ENCODE measurements around the gene CRYGN. TPM values are rescaled to one million over a fixed set of nuclear protein-coding genes. Genes with fewer than 3 reads are reported as not detected.

The CRYGN gene
- polyA plus RNA-seq, 1 donor (not counting 4 experiments of a cell fraction or from before 2014, with no cell fraction given): not detected

DNA sequence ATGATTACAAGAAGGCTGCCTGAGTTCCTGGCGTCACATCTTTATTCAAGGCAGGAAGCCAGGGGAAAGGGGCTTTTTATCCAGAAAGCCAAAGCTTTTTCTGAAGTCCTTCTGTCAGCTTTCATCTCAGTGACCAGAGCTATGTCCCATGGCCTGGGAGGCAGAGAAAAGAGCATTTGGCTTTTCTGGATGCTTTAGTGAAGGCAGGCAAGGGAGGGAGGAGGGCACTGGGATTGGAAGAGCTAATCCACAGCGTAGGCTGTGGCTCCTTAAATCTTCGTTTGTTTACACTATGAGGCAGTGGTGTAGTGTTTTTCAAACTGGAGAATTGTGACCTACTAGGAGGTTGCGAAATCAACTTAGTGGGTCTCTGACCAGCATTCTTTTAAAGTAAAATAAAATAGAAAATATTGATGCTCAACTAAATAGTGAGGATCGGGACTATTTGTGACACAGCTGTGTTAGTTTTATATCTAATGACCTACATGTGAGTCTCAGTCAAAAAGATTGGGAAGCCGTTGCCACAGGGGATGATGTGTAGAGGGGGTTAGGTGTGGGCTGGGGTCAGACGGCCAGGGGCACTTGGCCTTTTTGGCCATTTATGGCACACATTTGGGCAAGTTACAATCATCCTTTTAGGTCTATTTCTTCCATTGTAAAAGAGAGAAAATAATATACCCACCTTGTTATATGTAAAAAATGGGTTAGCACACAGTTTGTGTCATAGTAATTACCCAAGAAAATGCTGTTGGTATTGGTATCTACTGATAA is 14.1 kb downstream of the CRYGN start:
- no peak for TF ChIP-seq EZH2 (IDR thresholded peaks at IDR 0.05; ENCODE audit: low read length)
- TF ChIP-seq, protein P1, sequence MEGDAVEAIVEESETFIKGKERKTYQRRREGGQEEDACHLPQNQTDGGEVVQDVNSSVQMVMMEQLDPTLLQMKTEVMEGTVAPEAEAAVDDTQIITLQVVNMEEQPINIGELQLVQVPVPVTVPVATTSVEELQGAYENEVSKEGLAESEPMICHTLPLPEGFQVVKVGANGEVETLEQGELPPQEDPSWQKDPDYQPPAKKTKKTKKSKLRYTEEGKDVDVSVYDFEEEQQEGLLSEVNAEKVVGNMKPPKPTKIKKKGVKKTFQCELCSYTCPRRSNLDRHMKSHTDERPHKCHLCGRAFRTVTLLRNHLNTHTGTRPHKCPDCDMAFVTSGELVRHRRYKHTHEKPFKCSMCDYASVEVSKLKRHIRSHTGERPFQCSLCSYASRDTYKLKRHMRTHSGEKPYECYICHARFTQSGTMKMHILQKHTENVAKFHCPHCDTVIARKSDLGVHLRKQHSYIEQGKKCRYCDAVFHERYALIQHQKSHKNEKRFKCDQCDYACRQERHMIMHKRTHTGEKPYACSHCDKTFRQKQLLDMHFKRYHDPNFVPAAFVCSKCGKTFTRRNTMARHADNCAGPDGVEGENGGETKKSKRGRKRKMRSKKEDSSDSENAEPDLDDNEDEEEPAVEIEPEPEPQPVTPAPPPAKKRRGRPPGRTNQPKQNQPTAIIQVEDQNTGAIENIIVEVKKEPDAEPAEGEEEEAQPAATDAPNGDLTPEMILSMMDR (optimal IDR thresholded peaks at IDR 0.05 in 1 of 3, IDR thresholded peaks at IDR 0.05 in 1 of 3, conservative IDR thresholded peaks at IDR 0.05 in 1 of 3; ENCODE audit: extremely low read depth in 1 of 3, insufficient read depth in 2 of 3, low read length in 3 of 3): no peak
- Histone ChIP-seq H3K9ac (ENCODE audit: control insufficient read depth, extremely low read depth, insufficient read depth, low read length) (no peak overlapping the region), H4K20me1 (ENCODE audit: control insufficient read depth, extremely low read depth, insufficient read depth, low read length) (no peaks in the 10 kb centered on the region), H3K9me3 (ENCODE audit: control insufficient read depth, low read depth, low read length) (peaks cover 9% of the 10 kb centered on the region), H3K36me3 (ENCODE audit: control insufficient read depth in 2 of 2, extremely low read depth in 1 of 2, insufficient read depth in 2 of 2, low read length in 2 of 2) (no peaks in the 10 kb centered on the region), H3K79me2 (ENCODE audit: control insufficient read depth, insufficient read depth, low read length) (no peaks in the 10 kb centered on the region), H3K27me3 (ENCODE audit: control insufficient read depth, extremely low read depth, insufficient read depth, low read length) (peaks cover 5% of the 10 kb centered on the region), H3K4me3 (ENCODE audit: control insufficient read depth in 2 of 3, extremely low read depth in 1 of 3, insufficient read depth in 2 of 3, low read depth in 1 of 3, low read length in 3 of 3) (no peak overlapping the region), H3K9me1 (ENCODE audit: control insufficient read depth, extremely low read depth, insufficient read depth, low read length) (no peaks in the 10 kb centered on the region), H2AFZ (ENCODE audit: control insufficient read depth, low read length) (no peak overlapping the region), H3K27ac (ENCODE audit: control insufficient read depth, insufficient read depth, low read length) (no peak overlapping the region), H3K4me1 (ENCODE audit: control insufficient read depth, extremely low read depth, insufficient read depth, low read length) (peaks cover 5% of the 10 kb centered on the region), H3K4me2 (ENCODE audit: control insufficient read depth, extremely low read depth, insufficient read depth, low read depth, low read length) (no peak overlapping the region)
- FAIRE-seq (no peak), DNase-seq (ENCODE audit: low read depth, low spot score) (no peak)
- dilution Hi-C loops (cut with MboI; ENCODE audit: extremely low pct_ligation_motif_present, low sequenced_read_pairs): no loop called here

DNA sequence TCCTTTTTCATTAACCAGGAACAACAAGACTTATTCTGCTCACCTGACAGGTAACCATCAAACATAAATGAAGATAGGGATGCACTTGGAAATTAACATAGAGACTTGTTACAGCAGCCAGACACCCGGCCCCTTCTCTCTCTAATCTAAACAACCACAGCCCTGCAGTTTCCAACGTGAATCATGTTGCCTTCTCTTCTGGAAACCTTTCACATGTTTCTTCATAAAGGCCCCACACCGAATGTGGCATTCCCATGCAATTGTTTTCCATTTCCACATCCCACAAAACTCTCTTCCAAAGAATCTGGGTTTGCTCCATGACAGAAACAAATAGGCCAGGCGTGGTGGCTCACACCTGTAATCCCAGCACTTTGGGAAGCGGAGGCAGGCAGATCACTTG is 15.1 kb downstream of the CRYGN start:
- H3K9ac ChIP-seq (ENCODE audit: control insufficient read depth, extremely low read depth, insufficient read depth, low read length): no peak overlapping the region
- no peak overlapping the region for H3K27ac ChIP-seq (ENCODE audit: control insufficient read depth, insufficient read depth, low read length)
- H3K9me3 ChIP-seq (ENCODE audit: control insufficient read depth, low read depth, low read length): peaks cover 12% of the 10 kb centered on the region
- DNase-seq (ENCODE audit: low read depth, low spot score): no peak
- H3K9me1 ChIP-seq (ENCODE audit: control insufficient read depth, extremely low read depth, insufficient read depth, low read length): no peaks in the 10 kb centered on the region
- no peak overlapping the region for H2AFZ ChIP-seq (ENCODE audit: control insufficient read depth, low read length)
- H3K4me3 ChIP-seq (ENCODE audit: control insufficient read depth in 2 of 3, extremely low read depth in 1 of 3, insufficient read depth in 2 of 3, low read depth in 1 of 3, low read length in 3 of 3): no peak overlapping the region
- no peaks in the 10 kb centered on the region for H4K20me1 ChIP-seq (ENCODE audit: control insufficient read depth, extremely low read depth, insufficient read depth, low read length)
- no peaks in the 10 kb centered on the region for H3K79me2 ChIP-seq (ENCODE audit: control insufficient read depth, insufficient read depth, low read length)
- no peak overlapping the region for H3K4me2 ChIP-seq (ENCODE audit: control insufficient read depth, extremely low read depth, insufficient read depth, low read depth, low read length)
- peaks cover 5% of the 10 kb centered on the region for H3K4me1 ChIP-seq (ENCODE audit: control insufficient read depth, extremely low read depth, insufficient read depth, low read length)
- peaks cover 8% of the 10 kb centered on the region for H3K27me3 ChIP-seq (ENCODE audit: control insufficient read depth, extremely low read depth, insufficient read depth, low read length)
- no peaks in the 10 kb centered on the region for H3K36me3 ChIP-seq (ENCODE audit: control insufficient read depth in 2 of 2, extremely low read depth in 1 of 2, insufficient read depth in 2 of 2, low read length in 2 of 2)
- dilution Hi-C loops (cut with MboI; ENCODE audit: extremely low pct_ligation_motif_present, low sequenced_read_pairs): no loop called here
- FAIRE-seq: no peak
- TF ChIP-seq EZH2 (IDR thresholded peaks at IDR 0.05; ENCODE audit: low read length): no peak
- TF ChIP-seq, protein P1 (optimal IDR thresholded peaks at IDR 0.05 in 1 of 3, IDR thresholded peaks at IDR 0.05 in 1 of 3, conservative IDR thresholded peaks at IDR 0.05 in 1 of 3; ENCODE audit: extremely low read depth in 1 of 3, insufficient read depth in 2 of 3, low read length in 3 of 3): no peak

Measured in keratinocyte (primary cell).